GM13976 (cell line): ENCODE data around the gene CGB2.
A peak's percentile ranks its signal among the peaks of the same experiment; 100 is the strongest.

Experiments used
- DNase-seq: peaks from one replicate; pipeline ENCODE4 v3.0.0; 2012; ENCODE audit warnings: low spot score
- in situ Hi-C: fragments of 300-500 bp; cut with MboI; formaldehyde crosslinking; loops from one replicate; pipeline ENCODE4 v1.12.0; 2022; ENCODE audit warnings: low sequenced_read_pairs, mixed read lengths, inconsistent platforms; ENCODE audit not compliant: unreplicated experiment
- TF ChIP-seq, protein P1 (sequence below): IDR thresholded peaks from 2 replicates; pipeline ENCODE4 v1.5.1; 2012; ENCODE audit warnings: borderline replicate concordance, mild to moderate bottlenecking; ENCODE audit not compliant: insufficient read depth; ENCODE audit errors: extremely low read depth, missing control alignments, control extremely low read depth

Gene CGB2

DNA sequence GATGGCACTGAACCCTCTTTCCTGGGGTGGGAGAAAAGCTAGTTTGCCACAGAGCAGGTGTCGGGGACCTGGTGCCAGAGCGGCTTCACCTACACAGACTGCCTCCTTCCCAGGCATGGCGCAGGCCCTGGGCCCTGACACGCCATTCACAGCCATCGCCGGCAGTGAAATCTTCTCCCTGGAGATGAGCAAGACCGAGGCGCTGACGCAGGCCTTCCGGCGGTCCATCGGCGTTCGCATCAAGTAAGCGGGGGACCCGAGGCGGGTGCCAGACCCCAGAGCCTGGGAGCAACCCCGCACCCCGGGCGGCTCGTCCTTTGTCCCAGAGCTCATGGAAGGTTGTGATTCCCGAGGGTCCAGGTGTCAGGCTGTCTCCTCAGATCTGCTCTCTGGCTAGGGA, 24.8 kb upstream of the CGB2 start:
- DNase-seq = no peak
- TF ChIP-seq, protein P1, sequence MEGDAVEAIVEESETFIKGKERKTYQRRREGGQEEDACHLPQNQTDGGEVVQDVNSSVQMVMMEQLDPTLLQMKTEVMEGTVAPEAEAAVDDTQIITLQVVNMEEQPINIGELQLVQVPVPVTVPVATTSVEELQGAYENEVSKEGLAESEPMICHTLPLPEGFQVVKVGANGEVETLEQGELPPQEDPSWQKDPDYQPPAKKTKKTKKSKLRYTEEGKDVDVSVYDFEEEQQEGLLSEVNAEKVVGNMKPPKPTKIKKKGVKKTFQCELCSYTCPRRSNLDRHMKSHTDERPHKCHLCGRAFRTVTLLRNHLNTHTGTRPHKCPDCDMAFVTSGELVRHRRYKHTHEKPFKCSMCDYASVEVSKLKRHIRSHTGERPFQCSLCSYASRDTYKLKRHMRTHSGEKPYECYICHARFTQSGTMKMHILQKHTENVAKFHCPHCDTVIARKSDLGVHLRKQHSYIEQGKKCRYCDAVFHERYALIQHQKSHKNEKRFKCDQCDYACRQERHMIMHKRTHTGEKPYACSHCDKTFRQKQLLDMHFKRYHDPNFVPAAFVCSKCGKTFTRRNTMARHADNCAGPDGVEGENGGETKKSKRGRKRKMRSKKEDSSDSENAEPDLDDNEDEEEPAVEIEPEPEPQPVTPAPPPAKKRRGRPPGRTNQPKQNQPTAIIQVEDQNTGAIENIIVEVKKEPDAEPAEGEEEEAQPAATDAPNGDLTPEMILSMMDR = no peak
- in situ Hi-C loops = no loop called here

DNA sequence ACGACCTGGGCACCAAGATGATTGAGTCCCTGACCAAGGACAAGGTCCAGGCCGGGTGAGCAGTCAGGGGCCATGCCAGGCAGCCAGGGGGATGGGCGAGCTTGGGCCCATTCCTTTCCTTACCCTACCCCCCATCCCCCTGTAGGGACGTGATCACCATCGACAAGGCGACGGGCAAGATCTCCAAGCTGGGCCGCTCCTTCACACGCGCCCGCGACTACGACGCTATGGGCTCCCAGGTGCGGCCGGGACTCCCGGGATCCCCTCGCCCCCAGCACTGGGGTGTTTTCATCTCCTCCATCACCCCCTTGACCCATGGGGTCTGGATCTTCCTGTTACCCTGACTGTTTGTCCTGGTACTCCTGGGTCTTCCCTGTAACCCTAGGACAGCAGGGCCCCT, 21.9 kb upstream of the CGB2 start:
- TF ChIP-seq, protein P1 = no peak
- in situ Hi-C loops = no loop called here
- peak; percentile 34 for DNase-seq

DNA sequence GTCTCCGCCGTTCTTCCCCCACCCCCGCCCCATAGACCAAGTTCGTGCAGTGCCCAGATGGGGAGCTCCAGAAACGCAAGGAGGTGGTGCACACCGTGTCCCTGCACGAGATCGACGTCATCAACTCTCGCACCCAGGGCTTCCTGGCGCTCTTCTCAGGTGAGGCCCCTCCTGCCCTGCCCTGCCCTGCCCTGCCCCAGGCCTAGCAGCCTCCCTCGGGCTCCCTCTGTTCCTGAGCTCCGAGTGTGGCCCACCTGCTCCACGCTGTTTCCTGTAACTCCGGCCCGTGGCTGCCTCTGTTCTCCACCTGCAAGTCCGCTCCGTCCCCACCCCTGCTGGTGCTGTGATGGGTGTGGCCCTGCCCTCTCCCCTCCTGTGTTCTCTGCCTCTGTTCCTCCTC, 21.2 kb upstream of the CGB2 start:
- DNase-seq = no peak
- TF ChIP-seq, protein P1 = no peak
- in situ Hi-C loops = no loop called here

DNA sequence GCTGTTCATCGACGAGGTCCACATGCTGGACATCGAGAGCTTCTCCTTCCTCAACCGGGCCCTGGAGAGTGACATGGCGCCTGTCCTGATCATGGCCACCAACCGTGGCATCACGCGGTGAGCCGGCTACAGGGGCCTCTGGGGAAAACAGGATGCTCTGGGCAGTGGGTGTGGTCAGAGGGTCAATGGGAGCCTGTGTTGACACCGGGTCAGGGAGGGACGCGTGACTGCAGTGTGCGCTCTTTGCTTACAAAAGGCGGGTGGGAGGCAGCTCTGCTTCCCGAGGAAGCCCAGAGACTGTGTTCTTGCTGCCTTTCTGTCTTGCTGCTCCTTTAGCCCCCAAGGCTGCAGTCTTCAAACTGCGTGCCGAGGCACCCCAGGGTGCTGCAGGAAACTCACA, 20.5 kb upstream of the CGB2 start:
- in situ Hi-C loops = no loop called here
- DNase-seq = no peak
- TF ChIP-seq, protein P1 = no peak

DNA sequence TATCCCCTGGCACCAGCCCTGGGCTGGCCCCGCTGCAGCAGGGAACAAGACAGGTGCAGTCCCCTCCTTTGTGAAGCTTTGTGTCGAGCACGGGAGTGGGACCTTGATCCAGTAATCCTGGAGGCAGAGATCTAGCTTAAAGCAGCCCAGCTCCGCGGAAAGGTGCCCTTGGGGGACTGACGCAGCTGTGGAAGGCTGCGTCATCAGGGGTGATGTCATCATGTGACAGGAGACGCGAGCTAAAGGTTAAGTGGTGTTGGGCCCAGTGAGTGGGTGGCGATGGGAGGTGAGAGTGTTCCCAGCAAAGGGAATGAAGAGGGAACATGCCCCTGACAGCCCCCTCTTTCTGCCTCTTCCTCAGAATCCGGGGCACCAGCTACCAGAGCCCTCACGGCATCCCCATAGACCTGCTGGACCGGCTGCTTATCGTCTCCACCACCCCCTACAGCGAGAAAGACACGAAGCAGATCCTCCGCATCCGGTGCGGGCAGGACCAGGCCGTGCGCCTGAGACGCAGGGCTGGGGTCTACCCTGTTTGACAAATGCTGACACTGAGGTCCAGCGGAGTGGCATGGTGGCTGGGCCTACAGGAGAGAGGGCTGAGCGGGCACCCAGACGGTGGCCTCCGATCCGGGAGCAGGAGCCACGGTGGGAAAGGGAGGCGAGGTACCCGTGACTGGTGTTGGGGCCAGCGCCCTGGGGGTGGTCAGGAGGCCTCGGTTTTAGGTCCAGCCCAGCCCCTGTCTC, 17.4 kb upstream of the CGB2 start:
- TF ChIP-seq, protein P1 = no peak
- DNase-seq = no peak
- in situ Hi-C loops = no loop called here

DNA sequence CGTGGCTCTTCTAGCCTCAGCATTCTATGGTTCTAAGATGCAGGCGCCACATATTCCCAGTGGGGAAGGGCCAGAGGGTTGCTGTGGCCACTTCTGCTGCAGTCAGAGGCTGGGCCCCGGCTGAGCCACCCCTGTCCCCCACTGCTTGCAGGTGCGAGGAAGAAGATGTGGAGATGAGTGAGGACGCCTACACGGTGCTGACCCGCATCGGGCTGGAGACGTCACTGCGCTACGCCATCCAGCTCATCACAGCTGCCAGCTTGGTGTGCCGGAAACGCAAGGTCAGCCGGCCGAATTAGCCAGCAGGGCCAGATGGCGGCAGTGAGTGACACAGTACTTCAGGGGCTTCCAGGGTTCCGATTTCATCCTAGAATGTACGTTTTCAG, 16.8 kb upstream of the CGB2 start:
- in situ Hi-C loops = no loop called here
- TF ChIP-seq, protein P1 = no peak
- DNase-seq = no peak
